Liver (tissue), 9 donors: ENCODE measurements around the gene NDUFA11. TPM values are rescaled to one million over a fixed set of nuclear protein-coding genes. Genes with fewer than 3 reads are reported as not detected.

Experiments used
- DNase-seq: peaks from one replicate; pipeline ENCODE4 v3.0.0-alpha.2; 2017; ENCODE audit warnings: low spot score
- H3K27ac ChIP-seq, 2 donors: one replicate each; pipeline ENCODE4 v1.7.0; 2013; ENCODE audit warnings: inconsistent platforms in 2 of 2, low read length in 2 of 2, control low read depth in 1 of 2, low read depth in 1 of 2, mild to moderate bottlenecking in 1 of 2
- H3K27me3 ChIP-seq, 4 donors: one replicate each; pipeline versions ENCODE4 v1.6.1 to v1.7.0; 2013; ENCODE audit warnings: low read length in 3 of 4, inconsistent platforms in 1 of 4, mild to moderate bottlenecking in 1 of 4, moderate library complexity in 1 of 4; ENCODE audit not compliant: control insufficient read depth in 4 of 4, insufficient read depth in 4 of 4
- H3K36me3 ChIP-seq, 4 donors: one replicate each; pipeline versions ENCODE4 v1.6.1 to v1.7.0; 2013; ENCODE audit warnings: low read length in 3 of 4, mild to moderate bottlenecking in 3 of 4, low read depth in 1 of 4, moderate library complexity in 1 of 4; ENCODE audit not compliant: control insufficient read depth in 4 of 4, insufficient read depth in 3 of 4
- H3K4me1 ChIP-seq, 4 donors: one replicate each; pipeline versions ENCODE4 v1.6.1 to v1.7.0; 2013; ENCODE audit warnings: low read length in 3 of 4, mild to moderate bottlenecking in 3 of 4, moderate library complexity in 1 of 4; ENCODE audit not compliant: control insufficient read depth in 4 of 4, insufficient read depth in 4 of 4
- H3K4me3 ChIP-seq, 3 donors: one replicate each; pipeline versions ENCODE4 v1.6.1 to v1.7.0; 2013; ENCODE audit warnings: low read length in 3 of 3, control low read depth in 1 of 3, low read depth in 1 of 3, mild to moderate bottlenecking in 1 of 3
- H3K9ac ChIP-seq, 2 donors: one replicate each; pipeline ENCODE4 v1.7.0; 2013; ENCODE audit warnings: low read length in 2 of 2, mild to moderate bottlenecking in 2 of 2, moderate library complexity in 2 of 2, control low read depth in 1 of 2, low read depth in 1 of 2
- H3K9me3 ChIP-seq, 4 donors: one replicate each; pipeline versions ENCODE4 v1.6.1 to v1.7.0; 2013; ENCODE audit warnings: low read length in 3 of 4; ENCODE audit not compliant: control insufficient read depth in 4 of 4
- EGR1 ChIP-seq, 2 donors: IDR thresholded peaks; 2 replicates each; pipeline ENCODE4 v1.6.1; 2016 to 2018; ENCODE audit warnings: antibody characterized with exemption in 2 of 2, low read depth in 2 of 2
- FOXA2 ChIP-seq: IDR thresholded peaks from 2 replicates; pipeline ENCODE4 v1.6.1; 2016; ENCODE audit warnings: antibody characterized with exemption
- HNF4A ChIP-seq, 2 donors: conservative IDR thresholded peaks; 2 replicates each; pipeline ENCODE4 v1.6.1; 2016; ENCODE audit warnings: antibody characterized with exemption in 2 of 2, mild to moderate bottlenecking in 2 of 2
- MAX ChIP-seq: IDR thresholded peaks from 2 replicates; pipeline ENCODE4 v1.6.1; 2016; ENCODE audit warnings: antibody characterized with exemption
- NR2F2 ChIP-seq: IDR thresholded peaks from 2 replicates; pipeline ENCODE4 v1.6.1; 2016; ENCODE audit warnings: antibody characterized with exemption
- RXRA ChIP-seq, 2 donors: IDR thresholded peaks; 2 replicates each; pipeline ENCODE4 v1.6.1; 2017 to 2018; ENCODE audit warnings: antibody characterized with exemption in 2 of 2, mild to moderate bottlenecking in 1 of 2
- ZBTB33 ChIP-seq: IDR thresholded peaks from 2 replicates; pipeline ENCODE4 v1.6.1; 2016; ENCODE audit warnings: antibody characterized with exemption
- WGBS: extraction: QIAGEN DNeasy Blood & Tissue Kit; methylation state at CpG from one replicate; pipeline ENCODE4 v1.1.7; 2013; 5-methylcytosine and 5-hydroxymethylcytosine counted together
- polyA plus RNA-seq, 2 donors: library from polyadenylated mRNA; stranded (reverse) in 1 of 2; unstranded in 1 of 2; fragments of 200-250 nt in 1 of 2; fragments of >200 nt in 1 of 2; fragmentation: Nextera tagmentation in 1 of 2; extraction: Ambion mirVana in 1 of 2; gene quantifications; one replicate each; pipeline versions ENCODE4 v1.2.1 to v1.2.3, GENCODE V29; 2013 to 2015
- total RNA-seq, 2 donors: library from RNA; depleted of rRNA; stranded (reverse); fragments of >200 nt; gene quantifications; one replicate each; pipeline ENCODE4 v1.2.3, GENCODE V29; 2014
- TF ChIP-seq, protein P1 (sequence below): IDR thresholded peaks from 2 replicates; pipeline ENCODE4 v1.6.1; 2016; ENCODE audit warnings: antibody characterized with exemption, mild to moderate bottlenecking
- donor health status: healthy.
- donor health status: healthy.
- donor health status: healthy.
- donor health status: healthy.
- donor health status: healthy.

Gene NDUFA11
- total and polyA plus RNA-seq, 4 donors: 127 to 394 (median 226) TPM

- H3K4me3 ChIP-seq: no peak overlapping the region
- H3K27ac ChIP-seq: peak overlapping the region; percentile 0 to 2
- no peaks in the 10 kb centered on the region for H3K27me3 ChIP-seq
- TF ChIP-seq FOXA2 (peak; percentile 3), HNF4A (conservative IDR thresholded peaks at IDR 0.05) (peak in 1 of 2 donors; percentile 19), RXRA (IDR thresholded peaks at IDR 0.05) (peak in 1 of 2 donors; percentile 16)
- TF ChIP-seq, protein P1, sequence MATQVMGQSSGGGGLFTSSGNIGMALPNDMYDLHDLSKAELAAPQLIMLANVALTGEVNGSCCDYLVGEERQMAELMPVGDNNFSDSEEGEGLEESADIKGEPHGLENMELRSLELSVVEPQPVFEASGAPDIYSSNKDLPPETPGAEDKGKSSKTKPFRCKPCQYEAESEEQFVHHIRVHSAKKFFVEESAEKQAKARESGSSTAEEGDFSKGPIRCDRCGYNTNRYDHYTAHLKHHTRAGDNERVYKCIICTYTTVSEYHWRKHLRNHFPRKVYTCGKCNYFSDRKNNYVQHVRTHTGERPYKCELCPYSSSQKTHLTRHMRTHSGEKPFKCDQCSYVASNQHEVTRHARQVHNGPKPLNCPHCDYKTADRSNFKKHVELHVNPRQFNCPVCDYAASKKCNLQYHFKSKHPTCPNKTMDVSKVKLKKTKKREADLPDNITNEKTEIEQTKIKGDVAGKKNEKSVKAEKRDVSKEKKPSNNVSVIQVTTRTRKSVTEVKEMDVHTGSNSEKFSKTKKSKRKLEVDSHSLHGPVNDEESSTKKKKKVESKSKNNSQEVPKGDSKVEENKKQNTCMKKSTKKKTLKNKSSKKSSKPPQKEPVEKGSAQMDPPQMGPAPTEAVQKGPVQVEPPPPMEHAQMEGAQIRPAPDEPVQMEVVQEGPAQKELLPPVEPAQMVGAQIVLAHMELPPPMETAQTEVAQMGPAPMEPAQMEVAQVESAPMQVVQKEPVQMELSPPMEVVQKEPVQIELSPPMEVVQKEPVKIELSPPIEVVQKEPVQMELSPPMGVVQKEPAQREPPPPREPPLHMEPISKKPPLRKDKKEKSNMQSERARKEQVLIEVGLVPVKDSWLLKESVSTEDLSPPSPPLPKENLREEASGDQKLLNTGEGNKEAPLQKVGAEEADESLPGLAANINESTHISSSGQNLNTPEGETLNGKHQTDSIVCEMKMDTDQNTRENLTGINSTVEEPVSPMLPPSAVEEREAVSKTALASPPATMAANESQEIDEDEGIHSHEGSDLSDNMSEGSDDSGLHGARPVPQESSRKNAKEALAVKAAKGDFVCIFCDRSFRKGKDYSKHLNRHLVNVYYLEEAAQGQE: no peak
- H3K36me3 ChIP-seq: peaks cover 0 to 4% (median 0%) of the 10 kb centered on the region in 4 donors
- no peak for DNase-seq
- H3K9ac ChIP-seq: no peak overlapping the region
- peaks cover 4 to 56% (median 36%) of the 10 kb centered on the region in 4 donors for H3K4me1 ChIP-seq
- no peaks in the 10 kb centered on the region for H3K9me3 ChIP-seq
- WGBS: 46% methylated on average over 13 of the region's 13 CpGs
Measured at GRCh38 chr19:5948752-5949564, 45.4 kb upstream of the NDUFA11 start.

DNA sequence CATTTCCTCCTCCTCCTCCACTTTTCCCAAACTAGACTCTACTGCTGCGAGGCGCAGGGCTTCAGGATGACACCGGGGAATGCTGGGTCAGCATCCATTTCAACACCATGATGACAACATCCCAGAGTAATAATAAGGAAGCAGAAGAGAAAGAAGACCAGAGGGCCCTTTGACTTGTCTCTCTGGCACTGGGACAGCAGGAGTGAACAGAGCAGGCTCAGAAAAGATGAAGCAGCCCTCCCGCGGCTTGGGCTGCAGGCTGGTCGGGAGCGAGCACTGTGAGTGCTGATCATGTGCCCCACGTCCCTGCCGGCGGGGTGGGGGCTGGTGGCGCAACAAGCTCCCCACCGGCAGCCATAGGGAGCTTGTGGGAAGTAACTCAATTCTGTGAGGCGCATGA is 43.8 kb upstream of the NDUFA11 start:
- DNase-seq: no peak
- Histone ChIP-seq H3K36me3 (peaks cover 0 to 4% (median 0%) of the 10 kb centered on the region in 4 donors), H3K27me3 (no peaks in the 10 kb centered on the region), H3K9me3 (no peaks in the 10 kb centered on the region), H3K27ac (peak overlapping the region; percentile 28 to 43), H3K4me1 (peaks cover 4 to 41% (median 25%) of the 10 kb centered on the region in 4 donors), H3K4me3 (no peak overlapping the region), H3K9ac (no peak overlapping the region)
- TF ChIP-seq NR2F2 (peak; percentile 28), MAX (no peak)
- TF ChIP-seq, protein P1: peak; percentile 18
- WGBS: 76% methylated on average over 13 of the region's 13 CpGs

- no peak for TF ChIP-seq RXRA (IDR thresholded peaks at IDR 0.05)
- no peak for TF ChIP-seq HNF4A (conservative IDR thresholded peaks at IDR 0.05)
- TF ChIP-seq EGR1 (IDR thresholded peaks at IDR 0.05; ENCODE audit: low read depth in 2 of 2): no peak
- TF ChIP-seq, protein P1: no peak
- no peak for TF ChIP-seq ZBTB33
- Histone ChIP-seq H3K27me3 (no peaks in the 10 kb centered on the region), H3K36me3 (peaks cover 3 to 18% (median 6%) of the 10 kb centered on the region in 4 donors), H3K9me3 (no peaks in the 10 kb centered on the region), H3K27ac (no peak overlapping the region), H3K9ac (no peak overlapping the region), H3K4me3 (no peak overlapping the region), H3K4me1 (peaks cover 1 to 19% (median 12%) of the 10 kb centered on the region in 4 donors)
- no peak for DNase-seq
- 83% methylated on average over 10 of the region's 10 CpGs for WGBS
Measured at GRCh38 chr19:5943623-5944022, 40.0 kb upstream of the NDUFA11 start.
